SK-MEL-5 (cell line): ENCODE data around the gene RNF4. TPM values are rescaled to one million over a fixed set of nuclear protein-coding genes. Genes with fewer than 3 reads are reported as not detected.
"Not testable (repeated sequence)": the region's sequence is repeated elsewhere in the genome, so short reads cannot be mapped to it uniquely, and the experiment has no call there.

ENCODE experiments used
- DNase-seq: peaks from one replicate; pipeline ENCODE4 v3.0.0-alpha.2; 2016; ENCODE audit warnings: low read depth, low spot score
- in situ Hi-C: cut with HindIII; loops from 2 replicates; pipeline ENCODE4 v1.10.0; 2016; ENCODE audit warnings: low sequenced_read_pairs, high pct_unique_total_duplicates, low pct_unique_long_range_greater_than_20kb
- total RNA-seq: library from RNA; depleted of rRNA; stranded (reverse); fragments of >200 nt; shearing (Covaris generic); gene quantifications from 2 replicates; pipeline ENCODE4 v1.2.3, GENCODE V29; 2014; rRNA removed

The RNF4 gene
- total RNA-seq, 1 experiment from 2014 or later = 45.0 TPM

- DNase-seq = no peak
- in situ Hi-C loops = no loop called here
These were observed 76.6 kb downstream of the RNF4 start for GRCh38 chr4:2545321-2546013.

GRCh38 chr4:2546286-2546823 lies 77.4 kb downstream of the RNF4 start:
- DNase-seq = no peak
- in situ Hi-C loops = no loop called here

- DNase-seq, in situ Hi-C loops: not testable (repeated sequence)
These were observed 78.2 kb downstream of the RNF4 start for GRCh38 chr4:2546961-2547691.

- in situ Hi-C loops = no loop called here
- no peak for DNase-seq
These were observed 82.2 kb downstream of the RNF4 start for GRCh38 chr4:2551118-2551517.

- in situ Hi-C loops = no loop called here
- no peak for DNase-seq
These were observed 83.9 kb downstream of the RNF4 start for GRCh38 chr4:2552806-2553205.

- DNase-seq = no peak
- in situ Hi-C loops = no loop called here
These were observed 89.4 kb downstream of the RNF4 start for GRCh38 chr4:2558301-2558700.

GRCh38 chr4:2560167-2560566 lies 91.3 kb downstream of the RNF4 start:
- DNase-seq = no peak
- in situ Hi-C loops = no loop called here

Other genes starting within 250 kb of the RNF4 start
- gene HAUS3, start 227.0 kb upstream of the RNF4 start, total RNA-seq = 9.4 and 11.8 TPM in 2 replicates
- 0.61 and 0.85 TPM in 2 replicates for gene POLN, start 227.0 kb upstream of the RNF4 start, total RNA-seq
- gene MXD4, start 207.0 kb upstream of the RNF4 start, total RNA-seq = 9.7 and 10.9 TPM in 2 replicates
- 2.6 and 3.1 TPM in 2 replicates for gene ZFYVE28, start 50.5 kb upstream of the RNF4 start, total RNA-seq
- not detected in 2 replicates for gene CFAP99, start 50.2 kb upstream of the RNF4 start, total RNA-seq
- gene FAM193A, start 67.5 kb downstream of the RNF4 start, total RNA-seq = 6.3 and 8.6 TPM in 2 replicates